Keratinocyte (primary cell): ENCODE data around the gene SNPH.
"Not testable (repeated sequence)": the region's sequence is repeated elsewhere in the genome, so short reads cannot be mapped to it uniquely, and the experiment has no call there.

Experiments used
- EZH2 ChIP-seq: IDR thresholded peaks from one replicate; pipeline ENCODE4 v1.6.1; 2012; ENCODE audit warnings: inconsistent platforms, mild to moderate bottlenecking, low read length, moderate library complexity
- TF ChIP-seq, protein P1 (sequence below), 3 experiments: IDR thresholded peaks in 1 of 3; conservative IDR thresholded peaks in 1 of 3; optimal IDR thresholded peaks in 1 of 3; 2 replicates in 2 of 3; 3 replicates in 1 of 3; pipeline versions ENCODE3 to v1.5.1; 2011; ENCODE audit warnings: low read length in 3 of 3, mild to moderate bottlenecking in 3 of 3, moderate library complexity in 2 of 3, control low read depth in 1 of 3, inconsistent platforms in 1 of 3; ENCODE audit not compliant: insufficient read depth in 2 of 3; ENCODE audit errors: extremely low read depth in 1 of 3

- TF ChIP-seq, protein P1, sequence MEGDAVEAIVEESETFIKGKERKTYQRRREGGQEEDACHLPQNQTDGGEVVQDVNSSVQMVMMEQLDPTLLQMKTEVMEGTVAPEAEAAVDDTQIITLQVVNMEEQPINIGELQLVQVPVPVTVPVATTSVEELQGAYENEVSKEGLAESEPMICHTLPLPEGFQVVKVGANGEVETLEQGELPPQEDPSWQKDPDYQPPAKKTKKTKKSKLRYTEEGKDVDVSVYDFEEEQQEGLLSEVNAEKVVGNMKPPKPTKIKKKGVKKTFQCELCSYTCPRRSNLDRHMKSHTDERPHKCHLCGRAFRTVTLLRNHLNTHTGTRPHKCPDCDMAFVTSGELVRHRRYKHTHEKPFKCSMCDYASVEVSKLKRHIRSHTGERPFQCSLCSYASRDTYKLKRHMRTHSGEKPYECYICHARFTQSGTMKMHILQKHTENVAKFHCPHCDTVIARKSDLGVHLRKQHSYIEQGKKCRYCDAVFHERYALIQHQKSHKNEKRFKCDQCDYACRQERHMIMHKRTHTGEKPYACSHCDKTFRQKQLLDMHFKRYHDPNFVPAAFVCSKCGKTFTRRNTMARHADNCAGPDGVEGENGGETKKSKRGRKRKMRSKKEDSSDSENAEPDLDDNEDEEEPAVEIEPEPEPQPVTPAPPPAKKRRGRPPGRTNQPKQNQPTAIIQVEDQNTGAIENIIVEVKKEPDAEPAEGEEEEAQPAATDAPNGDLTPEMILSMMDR (optimal IDR thresholded peaks at IDR 0.05 in 1 of 3, IDR thresholded peaks at IDR 0.05 in 1 of 3, conservative IDR thresholded peaks at IDR 0.05 in 1 of 3; ENCODE audit: extremely low read depth in 1 of 3, insufficient read depth in 2 of 3, low read length in 3 of 3), result not testable (repeated sequence)
- not testable (repeated sequence) for TF ChIP-seq EZH2
Observed at GRCh38 chr20:1343446-1344124, 77.5 kb downstream of the SNPH start.
